Activated CD8-positive, alpha-beta T cell treated with anti-CD3 and anti-CD28 coated beads for 36 hours (primary cell): ENCODE results near the gene RBM44. TPM values are rescaled to one million over a fixed set of nuclear protein-coding genes. Genes with fewer than 3 reads are reported as not detected.

Experiments used
- ATAC-seq: fragments of 200-7000 bp; cut with Tn5 transposase; one replicate; pipeline ENCODE4 v1.10.0; 2021; ENCODE audit warnings: mild to moderate bottlenecking, moderate library complexity
- CTCF ChIA-PET: fragments of 350-600 bp; sonication (Branson Sonifier 250); formaldehyde crosslinking; loops from one replicate; lab custom pipeline; 2021; ENCODE audit warnings: antibody characterized with exemption; lab: Charles Lee
- POLR2A ChIA-PET: fragments of 350-600 bp; sonication (Branson Sonifier 250); formaldehyde crosslinking; loops from one replicate; lab custom pipeline; 2021; ENCODE audit warnings: antibody characterized with exemption; lab: Charles Lee
- DNase-seq: peaks from one replicate; pipeline ENCODE4 v3.0.0-alpha.2; 2020
- H3K27ac Mint-ChIP-seq: one replicate; pipeline ENCODE4 v1.8.0; 2021; ENCODE audit warnings: mild to moderate bottlenecking, mixed read lengths
- H3K27me3 Mint-ChIP-seq: one replicate; pipeline ENCODE4 v1.8.0; 2021; ENCODE audit warnings: mixed read lengths
- H3K36me3 Mint-ChIP-seq: one replicate; pipeline ENCODE4 v1.8.0; 2021; ENCODE audit warnings: low read depth, mixed read lengths
- H3K4me1 Mint-ChIP-seq: one replicate; pipeline ENCODE4 v1.8.0; 2021; ENCODE audit warnings: low read depth, mixed read lengths
- H3K4me3 Mint-ChIP-seq: one replicate; pipeline ENCODE4 v1.8.0; 2021; ENCODE audit warnings: mild to moderate bottlenecking, moderate library complexity, mixed read lengths
- H3K9me3 Mint-ChIP-seq: one replicate; pipeline ENCODE4 v1.8.0; 2021; ENCODE audit warnings: mixed read lengths
- intact Hi-C: fragments of 100-400 bp; cut with micrococcal nuclease; formaldehyde crosslinking; loops from one replicate; pipeline ENCODE4 v1.10.0; 2022
- total RNA-seq, 2 experiments: library from RNA; stranded (reverse); gene quantifications; one replicate each; pipeline ENCODE4 v1.2.3, GENCODE V29; 2021
- TF ChIP-seq, protein P1 (sequence below): fragments of 200-600 bp; IDR thresholded peaks from one replicate; pipeline ENCODE4 v1.8.0; 2022; ENCODE audit warnings: antibody characterized with exemption, mild to moderate bottlenecking

Gene RBM44
- total RNA-seq, 2 experiments from 2014 or later: 0.52 to 0.87 TPM

- H3K27ac Mint-ChIP-seq: no peak overlapping the region
- H3K36me3 Mint-ChIP-seq: no peaks in the 10 kb centered on the region
- H3K9me3 Mint-ChIP-seq: no peaks in the 10 kb centered on the region
- peak; percentile 92 for ATAC-seq
- TF ChIP-seq, protein P1, sequence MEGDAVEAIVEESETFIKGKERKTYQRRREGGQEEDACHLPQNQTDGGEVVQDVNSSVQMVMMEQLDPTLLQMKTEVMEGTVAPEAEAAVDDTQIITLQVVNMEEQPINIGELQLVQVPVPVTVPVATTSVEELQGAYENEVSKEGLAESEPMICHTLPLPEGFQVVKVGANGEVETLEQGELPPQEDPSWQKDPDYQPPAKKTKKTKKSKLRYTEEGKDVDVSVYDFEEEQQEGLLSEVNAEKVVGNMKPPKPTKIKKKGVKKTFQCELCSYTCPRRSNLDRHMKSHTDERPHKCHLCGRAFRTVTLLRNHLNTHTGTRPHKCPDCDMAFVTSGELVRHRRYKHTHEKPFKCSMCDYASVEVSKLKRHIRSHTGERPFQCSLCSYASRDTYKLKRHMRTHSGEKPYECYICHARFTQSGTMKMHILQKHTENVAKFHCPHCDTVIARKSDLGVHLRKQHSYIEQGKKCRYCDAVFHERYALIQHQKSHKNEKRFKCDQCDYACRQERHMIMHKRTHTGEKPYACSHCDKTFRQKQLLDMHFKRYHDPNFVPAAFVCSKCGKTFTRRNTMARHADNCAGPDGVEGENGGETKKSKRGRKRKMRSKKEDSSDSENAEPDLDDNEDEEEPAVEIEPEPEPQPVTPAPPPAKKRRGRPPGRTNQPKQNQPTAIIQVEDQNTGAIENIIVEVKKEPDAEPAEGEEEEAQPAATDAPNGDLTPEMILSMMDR: peak; percentile 61
- DNase-seq: peak; percentile 70
- POLR2A ChIA-PET: no interaction called here
- intact Hi-C loops: no loop called here
- CTCF ChIA-PET: interaction anchor here (0.6 to 1.7 kb wide), 10 partner anchors 8 to 405 kb away, joined by 3 to 8 read pairs (median 4); no protein-coding TSS in a partner anchor
- H3K4me1 Mint-ChIP-seq: peaks cover 10% of the 10 kb centered on the region
- H3K4me3 Mint-ChIP-seq: peak overlapping the region; percentile 44
- H3K27me3 Mint-ChIP-seq: peaks cover 40% of the 10 kb centered on the region
Observed at GRCh38 chr2:237858294-237859081, 59.9 kb downstream of the RBM44 start.

- Mint-ChIP-seq H3K4me1 (peaks cover 10% of the 10 kb centered on the region), H3K27ac (no peak overlapping the region), H3K4me3 (peak overlapping the region; percentile 44), H3K36me3 (no peaks in the 10 kb centered on the region), H3K27me3 (peaks cover 41% of the 10 kb centered on the region), H3K9me3 (no peaks in the 10 kb centered on the region)
- ChIA-PET CTCF (interaction anchor here (1.1 to 1.2 kb wide), 4 partner anchors 60 to 170 kb away, joined by 3 to 8 read pairs (median 4); no protein-coding TSS in a partner anchor), POLR2A (no interaction called here)
- intact Hi-C loops: no loop called here
- TF ChIP-seq, protein P1: no peak
- ATAC-seq (no peak), DNase-seq (no peak)
Observed at GRCh38 chr2:237859082-237859433, 60.5 kb downstream of the RBM44 start.

- peaks cover 41% of the 10 kb centered on the region for H3K27me3 Mint-ChIP-seq
- ChIA-PET CTCF (interaction anchor here (1.2 kb wide), 1 partner anchor 27 kb away, joined by 3 read pairs; no protein-coding TSS in a partner anchor), POLR2A (no interaction called here)
- H3K4me3 Mint-ChIP-seq: peak within 1 kb of the TSS; percentile 46
- TF ChIP-seq, protein P1: no peak
- intact Hi-C loops: no loop called here
- H3K4me1 Mint-ChIP-seq: peaks cover 10% of the 10 kb centered on the region
- peak; percentile 56 for ATAC-seq
- H3K9me3 Mint-ChIP-seq: no peaks in the 10 kb centered on the region
- H3K27ac Mint-ChIP-seq: no peak within 1 kb of the TSS
- H3K36me3 Mint-ChIP-seq: no peaks in the 10 kb centered on the region
- DNase-seq: peak; percentile 15
Observed at GRCh38 chr2:237859533-237860272, 61.1 kb downstream of the RBM44 start, which contains the start of gene RAMP1. Gene RAMP1, plus strand, starts transcription at chr2:237859623. Its CDS starts 53 bp downstream, at chr2:237859676.

DNA sequence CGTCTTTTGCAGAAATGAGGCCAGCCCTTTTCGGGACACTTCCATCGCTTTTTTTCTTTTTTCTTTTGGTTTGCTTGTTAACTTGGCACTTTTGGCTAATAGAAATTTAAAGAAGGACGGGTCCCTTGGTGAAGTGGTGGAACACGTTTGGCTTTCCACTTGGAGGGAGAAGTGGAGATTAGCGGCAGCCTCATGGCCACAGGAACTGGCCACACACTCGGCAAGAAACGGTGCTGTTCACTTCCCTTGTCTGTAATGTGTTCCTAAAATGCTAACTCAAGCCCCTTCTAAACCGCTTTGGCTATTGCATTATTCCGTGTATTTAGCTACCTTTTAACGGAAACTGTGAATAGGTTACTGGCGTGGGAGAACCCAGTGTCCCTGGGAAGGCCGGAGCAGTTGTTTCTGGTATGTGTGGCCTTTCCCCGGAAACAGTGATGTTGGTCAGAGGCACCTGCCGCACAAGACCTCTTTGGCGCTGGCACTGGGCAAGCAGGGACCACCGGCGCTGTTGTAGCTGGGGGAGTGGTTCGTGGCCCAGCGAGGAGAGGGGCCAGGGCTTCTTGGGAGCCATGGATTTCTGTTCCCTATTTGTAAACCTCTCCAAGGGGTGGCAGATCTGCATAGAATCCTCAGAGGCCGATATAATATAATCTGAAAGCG lies 61.8 kb downstream of the RBM44 start:
- ChIA-PET CTCF (interaction anchor here (1.2 to 1.3 kb wide), 2 partner anchors 28 to 63 kb away, joined by 3 to 4 read pairs; no protein-coding TSS in a partner anchor), POLR2A (interaction anchor here (0.9 kb wide), 1 partner anchor 27 kb away, joined by 3 read pairs; no protein-coding TSS in a partner anchor)
- no peak for ATAC-seq
- peaks cover 41% of the 10 kb centered on the region for H3K27me3 Mint-ChIP-seq
- H3K9me3 Mint-ChIP-seq: no peaks in the 10 kb centered on the region
- H3K4me1 Mint-ChIP-seq: peaks cover 10% of the 10 kb centered on the region
- H3K27ac Mint-ChIP-seq: no peak overlapping the region
- no peaks in the 10 kb centered on the region for H3K36me3 Mint-ChIP-seq
- TF ChIP-seq, protein P1: no peak
- H3K4me3 Mint-ChIP-seq: peak overlapping the region; percentile 46
- intact Hi-C loops: no loop called here
- DNase-seq: no peak
